Endothelial cell of hepatic sinusoid (primary cell): Measurements from ENCODE around the gene PCED1B.
"Not testable (repeated sequence)": the region's sequence is repeated elsewhere in the genome, so short reads cannot be mapped to it uniquely, and the experiment has no call there.

Experiments
- in situ Hi-C: cut with HindIII; loops from 2 replicates; pipeline ENCODE4 v1.10.0; 2017; ENCODE audit warnings: low sequenced_read_pairs

Gene PCED1B

DNA sequence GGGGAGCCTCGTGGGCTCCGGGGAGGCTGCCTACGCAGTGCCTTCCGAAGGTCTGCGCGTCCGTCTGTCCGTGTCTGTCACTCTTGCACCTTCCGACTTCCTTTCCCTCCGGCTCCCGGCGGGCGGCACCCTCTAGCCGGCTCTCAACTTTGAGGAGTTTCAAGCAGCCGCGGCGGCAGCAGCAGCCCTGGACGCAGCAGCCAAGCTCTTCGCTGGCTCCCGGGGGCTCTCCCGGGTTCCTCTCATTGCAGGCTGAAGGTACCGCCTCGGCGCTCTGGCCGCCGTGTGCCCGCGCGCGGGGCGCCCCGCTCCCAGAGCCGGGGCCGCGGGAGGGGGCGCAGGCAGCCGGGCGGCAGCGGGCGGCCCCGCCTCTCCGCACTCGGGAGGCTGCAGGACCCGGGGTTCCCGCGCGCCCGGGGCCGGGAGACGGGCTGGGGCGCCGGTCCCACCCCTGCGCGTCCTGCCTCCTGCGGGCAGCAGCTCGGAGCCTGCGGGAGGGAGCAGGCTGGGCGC, at the start of gene PCED1B, which contains the start of gene AMIGO2:
TSS of gene PCED1B (plus strand) at position 154 of the 513 bp plus-strand sequence. CDS start 155,443 bp downstream, outside the sequence.
TSS of gene AMIGO2 (minus strand) at position 492 of the 513 bp plus-strand sequence. CDS start 957 bp downstream, outside the sequence.
- in situ Hi-C loops = no loop called here

GRCh38 chr12:47029903-47030302, 49.5 kb upstream of the PCED1B start:
- in situ Hi-C loops = no loop called here

GRCh38 chr12:47032644-47033043, 46.8 kb upstream of the PCED1B start:
- in situ Hi-C loops = no loop called here

GRCh38 chr12:47033081-47033480, 46.3 kb upstream of the PCED1B start:
- in situ Hi-C loops = no loop called here

DNA sequence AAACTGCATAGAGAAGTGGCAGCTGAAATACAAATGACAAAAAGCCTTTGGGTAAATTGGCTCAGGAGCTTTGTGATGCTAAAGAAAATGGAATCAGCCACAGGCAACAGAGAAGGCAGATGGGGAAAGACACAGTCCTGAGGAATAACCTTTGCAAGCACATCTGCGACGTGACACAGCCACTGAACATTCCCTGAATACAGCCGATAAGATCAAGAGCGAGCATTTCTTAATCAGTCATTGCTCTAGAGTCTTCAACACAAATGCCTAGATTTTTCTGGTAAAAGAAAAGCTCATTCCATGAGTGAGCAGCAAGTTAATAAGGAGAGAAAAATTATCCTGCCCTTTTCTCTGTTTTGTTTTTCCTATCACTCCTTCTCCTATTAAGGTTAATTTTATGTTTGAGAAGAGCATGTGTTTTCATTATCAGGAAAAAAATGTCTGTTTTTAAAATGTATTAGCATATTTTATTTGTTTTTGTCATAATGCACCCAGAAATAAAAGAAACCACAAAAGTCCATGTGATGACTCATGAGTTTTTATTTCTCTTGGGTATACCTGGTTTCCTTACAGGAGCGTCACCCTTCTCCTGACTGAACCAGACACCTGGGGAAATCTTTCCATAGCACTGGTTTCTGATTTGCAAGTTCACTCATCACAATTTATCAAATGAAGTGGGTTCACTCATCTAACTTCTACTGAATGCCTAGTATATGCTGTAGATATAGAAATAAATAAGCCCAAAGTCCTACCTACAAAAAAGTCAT, 45.4 kb upstream of the PCED1B start:
- in situ Hi-C loops = no loop called here

DNA sequence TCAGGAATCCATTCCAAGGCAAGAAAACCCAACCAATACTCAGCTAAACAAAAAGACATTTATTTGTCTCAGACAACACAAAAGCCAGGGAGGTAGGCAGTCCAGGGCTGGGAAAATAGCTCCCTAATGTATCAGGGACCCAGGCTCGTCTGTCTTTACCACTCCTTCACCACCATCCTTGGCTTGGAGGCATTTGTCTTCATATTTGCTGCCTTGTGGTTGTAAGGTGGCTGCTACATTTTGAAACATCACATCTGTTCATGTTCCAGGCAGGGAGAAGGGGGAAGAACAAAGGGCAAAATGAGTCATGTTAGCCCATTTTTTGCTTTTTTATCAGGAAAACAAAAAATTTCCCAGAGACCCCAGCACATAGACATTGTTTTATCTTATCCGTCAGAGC, 44.8 kb upstream of the PCED1B start:
- in situ Hi-C loops = no loop called here

DNA sequence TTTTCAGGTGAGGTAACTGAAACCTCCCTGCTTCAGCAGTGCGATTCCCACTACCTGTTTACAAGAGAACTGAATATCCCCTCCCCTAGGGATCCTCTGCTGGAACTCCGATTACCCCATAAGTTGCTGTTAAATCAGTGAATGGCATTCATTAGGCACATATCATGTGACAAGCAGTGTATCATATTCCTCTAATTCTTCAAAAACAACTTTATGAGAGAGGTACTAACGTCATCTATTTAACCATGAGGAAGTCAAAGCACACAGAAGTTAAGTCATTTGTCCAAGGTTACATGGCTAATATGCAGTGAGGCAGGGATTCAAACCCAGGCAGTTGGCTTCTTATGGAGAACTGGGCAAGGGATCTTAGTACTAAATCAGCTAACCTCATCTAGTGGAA, 43.9 kb upstream of the PCED1B start:
- in situ Hi-C loops = no loop called here

GRCh38 chr12:47038270-47038748, 41.1 kb upstream of the PCED1B start:
- in situ Hi-C loops = no loop called here

GRCh38 chr12:47039079-47039478, 40.3 kb upstream of the PCED1B start:
- in situ Hi-C loops = no loop called here

- in situ Hi-C loops = no loop called here
These were observed 39.7 kb upstream of the PCED1B start for GRCh38 chr12:47039756-47040155.

DNA sequence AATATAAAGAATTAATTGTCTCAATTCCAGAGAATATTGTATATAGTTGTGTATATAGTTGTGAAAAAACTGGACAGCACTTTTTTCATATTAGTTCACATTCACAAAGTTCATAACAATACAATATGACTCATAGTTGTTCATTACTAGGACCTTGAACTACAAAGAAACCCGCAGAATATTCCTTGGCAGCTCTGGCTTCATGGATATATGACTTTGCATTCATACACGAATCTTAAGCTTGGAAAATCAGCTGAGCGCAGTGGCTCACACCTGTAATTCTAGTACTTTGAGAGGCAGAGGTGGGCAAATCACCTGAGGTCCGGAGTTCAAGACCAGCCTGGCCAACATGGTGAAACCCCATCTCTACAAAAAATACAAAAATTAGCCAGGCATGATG, 38.1 kb upstream of the PCED1B start:
- in situ Hi-C loops = no loop called here

- in situ Hi-C loops = no loop called here
These were observed 30.9 kb upstream of the PCED1B start for GRCh38 chr12:47048541-47048940.

- in situ Hi-C loops = not testable (repeated sequence)
These were observed 28.1 kb upstream of the PCED1B start for GRCh38 chr12:47051291-47051690.

- in situ Hi-C loops = no loop called here
These were observed 27.1 kb upstream of the PCED1B start for GRCh38 chr12:47052274-47052673.

GRCh38 chr12:47053961-47054360, 25.5 kb upstream of the PCED1B start:
- in situ Hi-C loops = no loop called here

- in situ Hi-C loops = no loop called here
These were observed 24.8 kb upstream of the PCED1B start for GRCh38 chr12:47054659-47055058.

- in situ Hi-C loops = not testable (repeated sequence)
These were observed 23.6 kb upstream of the PCED1B start for GRCh38 chr12:47055856-47056255.

- in situ Hi-C loops = not testable (repeated sequence)
These were observed 22.5 kb upstream of the PCED1B start for GRCh38 chr12:47056944-47057343.

GRCh38 chr12:47058640-47059039, 20.8 kb upstream of the PCED1B start:
- in situ Hi-C loops = not testable (repeated sequence)

DNA sequence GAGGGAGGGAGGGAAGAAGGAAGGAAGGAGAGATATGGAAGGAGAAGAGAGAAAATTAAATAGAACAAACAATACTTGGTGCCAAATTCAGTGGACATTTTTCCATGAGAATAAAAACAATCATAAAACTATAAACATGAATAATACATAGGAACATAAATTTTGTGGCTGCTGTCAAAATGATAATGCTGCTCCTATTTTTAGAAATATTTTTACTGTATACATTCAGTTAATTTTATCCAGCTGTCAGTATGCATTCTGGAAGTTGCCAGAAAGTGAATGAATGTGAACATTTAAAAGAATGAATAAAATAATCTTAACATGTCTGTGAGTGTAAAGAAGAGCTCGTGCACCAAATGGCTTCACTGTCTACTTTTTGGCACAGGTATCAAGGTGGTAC, 13.9 kb upstream of the PCED1B start:
- in situ Hi-C loops = no loop called here

GRCh38 chr12:47066278-47067025, 13.0 kb upstream of the PCED1B start:
- in situ Hi-C loops = no loop called here

- in situ Hi-C loops = no loop called here
These were observed 12.2 kb upstream of the PCED1B start for GRCh38 chr12:47067176-47067575.
